Astrocyte of the spinal cord (primary cell): ENCODE measurements around the gene FMN1.

ENCODE experiments used
- DNase-seq: peaks from one replicate; pipeline ENCODE4 v3.0.0; 2011; ENCODE audit warnings: low read depth, low spot score
- H3K4me3 ChIP-seq: 2 replicates; pipeline ENCODE4 v1.5.1; 2011; ENCODE audit warnings: low read depth, mild to moderate bottlenecking, low read length, moderate library complexity
- CTCF ChIP-seq: IDR thresholded peaks from 2 replicates; pipeline ENCODE4 v1.5.1; 2012; ENCODE audit warnings: low read depth, mild to moderate bottlenecking, low read length, inconsistent platforms
- in situ Hi-C: cut with HindIII; loops from 2 replicates; pipeline ENCODE4 v1.10.0; 2017; ENCODE audit warnings: low sequenced_read_pairs

Gene FMN1

GRCh38 chr15:33146051-33146450 lies 48.5 kb downstream of the FMN1 start:
- in situ Hi-C loops, result no loop called here

GRCh38 chr15:33145447-33145846 lies 49.1 kb downstream of the FMN1 start:
- in situ Hi-C loops, result no loop called here
- no peak overlapping the region for H3K4me3 ChIP-seq
- no peak for DNase-seq
- TF ChIP-seq CTCF, result no peak

More at GRCh38 chr15:33146051-33146450, 48.5 kb downstream of the FMN1 start:
- DNase-seq, result no peak
- TF ChIP-seq CTCF, result no peak
- H3K4me3 ChIP-seq, result no peak overlapping the region

- DNase-seq, result no peak
- in situ Hi-C loops, result no loop called here
- TF ChIP-seq CTCF, result no peak
- H3K4me3 ChIP-seq, result no peak overlapping the region
Measured at GRCh38 chr15:33142708-33143107, 51.8 kb downstream of the FMN1 start.

- no peak for TF ChIP-seq CTCF
- H3K4me3 ChIP-seq, result no peak overlapping the region
- no peak for DNase-seq
- in situ Hi-C loops, result no loop called here
Measured at GRCh38 chr15:33138000-33138399, 56.5 kb downstream of the FMN1 start.

- no peak for DNase-seq
- TF ChIP-seq CTCF, result no peak
- in situ Hi-C loops, result no loop called here
- no peak overlapping the region for H3K4me3 ChIP-seq
Measured at GRCh38 chr15:33137101-33137500, 57.4 kb downstream of the FMN1 start.

GRCh38 chr15:33136353-33136752 lies 58.2 kb downstream of the FMN1 start:
- TF ChIP-seq CTCF, result no peak
- no peak for DNase-seq
- in situ Hi-C loops, result no loop called here
- no peak overlapping the region for H3K4me3 ChIP-seq

- in situ Hi-C loops, result no loop called here
- no peak overlapping the region for H3K4me3 ChIP-seq
- TF ChIP-seq CTCF, result no peak
- no peak for DNase-seq
Measured at GRCh38 chr15:33135355-33135781, 59.1 kb downstream of the FMN1 start.
